ENCODE data around the gene CSNK1G1.

DNA sequence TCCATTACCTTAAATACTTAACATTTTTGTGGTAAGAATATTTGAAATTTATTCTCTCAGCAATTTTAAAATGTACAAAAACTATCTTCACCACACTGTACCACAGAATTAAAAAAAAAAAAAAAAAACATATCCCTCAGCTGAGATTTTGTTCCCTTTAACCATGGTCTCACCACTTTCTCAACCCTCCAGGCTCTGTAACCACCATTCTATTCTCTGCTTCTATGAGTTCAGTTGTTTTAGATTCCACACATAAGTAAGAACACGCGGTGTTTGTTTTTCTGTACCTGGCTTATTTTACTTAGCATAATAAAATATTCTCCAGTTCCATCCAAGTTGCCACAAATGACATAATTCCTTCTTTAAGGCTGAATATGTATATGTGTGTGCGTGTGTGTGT lies 41.5 kb downstream of the CSNK1G1 start:
- TF ChIP-seq, protein P1, sequence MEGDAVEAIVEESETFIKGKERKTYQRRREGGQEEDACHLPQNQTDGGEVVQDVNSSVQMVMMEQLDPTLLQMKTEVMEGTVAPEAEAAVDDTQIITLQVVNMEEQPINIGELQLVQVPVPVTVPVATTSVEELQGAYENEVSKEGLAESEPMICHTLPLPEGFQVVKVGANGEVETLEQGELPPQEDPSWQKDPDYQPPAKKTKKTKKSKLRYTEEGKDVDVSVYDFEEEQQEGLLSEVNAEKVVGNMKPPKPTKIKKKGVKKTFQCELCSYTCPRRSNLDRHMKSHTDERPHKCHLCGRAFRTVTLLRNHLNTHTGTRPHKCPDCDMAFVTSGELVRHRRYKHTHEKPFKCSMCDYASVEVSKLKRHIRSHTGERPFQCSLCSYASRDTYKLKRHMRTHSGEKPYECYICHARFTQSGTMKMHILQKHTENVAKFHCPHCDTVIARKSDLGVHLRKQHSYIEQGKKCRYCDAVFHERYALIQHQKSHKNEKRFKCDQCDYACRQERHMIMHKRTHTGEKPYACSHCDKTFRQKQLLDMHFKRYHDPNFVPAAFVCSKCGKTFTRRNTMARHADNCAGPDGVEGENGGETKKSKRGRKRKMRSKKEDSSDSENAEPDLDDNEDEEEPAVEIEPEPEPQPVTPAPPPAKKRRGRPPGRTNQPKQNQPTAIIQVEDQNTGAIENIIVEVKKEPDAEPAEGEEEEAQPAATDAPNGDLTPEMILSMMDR (IDR thresholded peaks at IDR 0.05; ENCODE audit: insufficient read depth, low read length, poor library complexity, severe bottlenecking), result no peak
- no peak for TF ChIP-seq EZH2phosphoT487 (conservative IDR thresholded peaks at IDR 0.05; ENCODE audit: low read length)
